ENCODE data around the gene KLF6. TPM values are rescaled to one million over a fixed set of nuclear protein-coding genes. Genes with fewer than 3 reads are reported as not detected.

Gene KLF6
- total and polyA plus RNA-seq, 9 donors = 45.4 to 178 (median 85.7) TPM

- H3K4me3 ChIP-seq = no peak overlapping the region
- H3K27me3 ChIP-seq = no peaks in the 10 kb centered on the region
- no peaks in the 10 kb centered on the region for H3K4me1 ChIP-seq (ENCODE audit: insufficient read depth)
- no peak for TF ChIP-seq EP300 (IDR thresholded peaks at IDR 0.05)
- TF ChIP-seq, protein P1, sequence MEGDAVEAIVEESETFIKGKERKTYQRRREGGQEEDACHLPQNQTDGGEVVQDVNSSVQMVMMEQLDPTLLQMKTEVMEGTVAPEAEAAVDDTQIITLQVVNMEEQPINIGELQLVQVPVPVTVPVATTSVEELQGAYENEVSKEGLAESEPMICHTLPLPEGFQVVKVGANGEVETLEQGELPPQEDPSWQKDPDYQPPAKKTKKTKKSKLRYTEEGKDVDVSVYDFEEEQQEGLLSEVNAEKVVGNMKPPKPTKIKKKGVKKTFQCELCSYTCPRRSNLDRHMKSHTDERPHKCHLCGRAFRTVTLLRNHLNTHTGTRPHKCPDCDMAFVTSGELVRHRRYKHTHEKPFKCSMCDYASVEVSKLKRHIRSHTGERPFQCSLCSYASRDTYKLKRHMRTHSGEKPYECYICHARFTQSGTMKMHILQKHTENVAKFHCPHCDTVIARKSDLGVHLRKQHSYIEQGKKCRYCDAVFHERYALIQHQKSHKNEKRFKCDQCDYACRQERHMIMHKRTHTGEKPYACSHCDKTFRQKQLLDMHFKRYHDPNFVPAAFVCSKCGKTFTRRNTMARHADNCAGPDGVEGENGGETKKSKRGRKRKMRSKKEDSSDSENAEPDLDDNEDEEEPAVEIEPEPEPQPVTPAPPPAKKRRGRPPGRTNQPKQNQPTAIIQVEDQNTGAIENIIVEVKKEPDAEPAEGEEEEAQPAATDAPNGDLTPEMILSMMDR (IDR thresholded peaks at IDR 0.05) = no peak
- TF ChIP-seq POLR2A (IDR thresholded peaks at IDR 0.05) = no peak
- H3K27ac ChIP-seq = no peak overlapping the region
- DNase-seq = no peak
- intact Hi-C loops (cut with DNase I) = no loop called here
- WGBS, 3 donors = 94 to 96% (median 95%) methylated on average over 10 of the region's 10 CpGs
- no peaks in the 10 kb centered on the region for H3K36me3 ChIP-seq
- H3K9me3 ChIP-seq = no peaks in the 10 kb centered on the region
Measured at GRCh38 chr10:3822541-3823330, 37.7 kb upstream of the KLF6 start.

GRCh38 chr10:3820255-3820654 lies 35.2 kb upstream of the KLF6 start:
- H3K4me3 ChIP-seq = no peak overlapping the region
- intact Hi-C loops (cut with DNase I) = no loop called here
- no peak overlapping the region for H3K27ac ChIP-seq
- H3K9me3 ChIP-seq = no peaks in the 10 kb centered on the region
- no peaks in the 10 kb centered on the region for H3K4me1 ChIP-seq (ENCODE audit: insufficient read depth)
- DNase-seq = no peak
- no peaks in the 10 kb centered on the region for H3K36me3 ChIP-seq
- TF ChIP-seq POLR2A (IDR thresholded peaks at IDR 0.05) = no peak
- TF ChIP-seq EP300 (IDR thresholded peaks at IDR 0.05) = no peak
- TF ChIP-seq, protein P1 (IDR thresholded peaks at IDR 0.05) = no peak
- no peaks in the 10 kb centered on the region for H3K27me3 ChIP-seq
- WGBS, 3 donors = 85 to 95% (median 91%) methylated on average over 10 of the region's 10 CpGs

GRCh38 chr10:3816995-3817394 lies 32.0 kb upstream of the KLF6 start:
- no peak for TF ChIP-seq EP300 (IDR thresholded peaks at IDR 0.05)
- Histone ChIP-seq H3K36me3 (no peaks in the 10 kb centered on the region), H3K4me3 (no peak overlapping the region), H3K27ac (no peak overlapping the region), H3K9me3 (no peaks in the 10 kb centered on the region), H3K27me3 (no peaks in the 10 kb centered on the region), H3K4me1 (ENCODE audit: insufficient read depth) (peaks cover under 1% of the 10 kb centered on the region)
- 79 to 88% (median 82%) methylated on average over 5 of the region's 5 CpGs for WGBS, 3 donors
- intact Hi-C loops (cut with DNase I) = no loop called here
- no peak for DNase-seq

- H3K36me3 ChIP-seq = no peaks in the 10 kb centered on the region
- no peaks in the 10 kb centered on the region for H3K27me3 ChIP-seq
- intact Hi-C loops (cut with DNase I) = no loop called here
- no peak overlapping the region for H3K27ac ChIP-seq
- no peak overlapping the region for H3K4me3 ChIP-seq
- no peaks in the 10 kb centered on the region for H3K9me3 ChIP-seq
- 94 to 95% (median 95%) methylated on average over 6 of the region's 6 CpGs for WGBS, 3 donors
- TF ChIP-seq, protein P1 (IDR thresholded peaks at IDR 0.05) = no peak
- TF ChIP-seq POLR2A (IDR thresholded peaks at IDR 0.05) = no peak
- no peak for DNase-seq
- H3K4me1 ChIP-seq (ENCODE audit: insufficient read depth) = peaks cover 9% of the 10 kb centered on the region
Measured at GRCh38 chr10:3814838-3815220, 29.8 kb upstream of the KLF6 start.
